GM23338 (cell line): ENCODE results near the gene SPPL2A.

Experiments
- EZH2 ChIP-seq: fragments of 200-600 bp; sonication (generic); IDR thresholded peaks from one replicate; pipeline ENCODE4 v1.8.0; 2017; ENCODE audit warnings: antibody characterized with exemption, mild to moderate bottlenecking, low read depth; ENCODE audit not compliant: unreplicated experiment
- EZH2phosphoT487 ChIP-seq: fragments of 200-600 bp; sonication (generic); IDR thresholded peaks from one replicate; pipeline ENCODE4 v1.8.1; 2018; ENCODE audit warnings: antibody characterized with exemption; ENCODE audit not compliant: unreplicated experiment
- JUNB ChIP-seq: IDR thresholded peaks from one replicate; pipeline ENCODE4 v1.6.1; 2016; ENCODE audit warnings: antibody characterized with exemption; ENCODE audit not compliant: unreplicated experiment
- POLR2AphosphoS5 ChIP-seq: IDR thresholded peaks from 2 replicates; pipeline ENCODE4 v1.6.1; 2016; ENCODE audit warnings: antibody characterized with exemption, low read depth
- ZNF114 ChIP-seq: fragments of 250-450 bp; sonication (Bioruptor Pico); IDR thresholded peaks from 2 replicates; pipeline ENCODE4 v1.5.0; 2020; ENCODE audit warnings: mild to moderate bottlenecking, moderate library complexity
- TF ChIP-seq, protein P1 (sequence below), 2 experiments: fragments of 200-600 bp in 1 of 2; sonication (generic) in 1 of 2; conservative IDR thresholded peaks; 2 replicates each; pipeline versions ENCODE4 v1.5.1 to v1.6.1; 2016 to 2017; ENCODE audit warnings: antibody characterized with exemption in 2 of 2, low read depth in 2 of 2, mild to moderate bottlenecking in 2 of 2, moderate library complexity in 1 of 2
- TF ChIP-seq, protein P2 (sequence below): IDR thresholded peaks from one replicate; pipeline ENCODE4 v1.6.1; 2018; ENCODE audit warnings: antibody characterized with exemption; ENCODE audit not compliant: unreplicated experiment
- TF ChIP-seq, protein P3 (sequence below): IDR thresholded peaks from 2 replicates; pipeline ENCODE4 v1.6.1; 2016; ENCODE audit warnings: antibody characterized with exemption

DNA sequence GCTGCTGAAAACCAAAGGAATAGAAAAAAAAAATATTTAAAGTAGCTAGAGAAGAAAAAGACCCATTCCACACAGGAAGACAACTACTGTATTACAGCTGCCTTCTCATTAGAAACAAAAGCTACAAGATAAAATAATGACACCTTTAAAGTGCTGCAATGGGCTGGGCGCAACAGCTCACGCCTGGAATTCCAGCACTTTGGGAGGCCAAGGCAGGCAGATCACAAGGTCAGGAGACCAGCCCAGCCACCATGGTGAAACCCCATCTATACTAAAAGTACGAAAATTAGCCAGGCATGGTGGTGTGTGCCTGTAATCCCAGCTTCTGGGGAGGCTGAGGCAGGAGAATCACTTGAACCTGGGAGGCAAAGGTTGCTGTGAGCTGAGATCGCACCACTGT lies 110.0 kb downstream of the SPPL2A start:
- TF ChIP-seq, protein P1, sequence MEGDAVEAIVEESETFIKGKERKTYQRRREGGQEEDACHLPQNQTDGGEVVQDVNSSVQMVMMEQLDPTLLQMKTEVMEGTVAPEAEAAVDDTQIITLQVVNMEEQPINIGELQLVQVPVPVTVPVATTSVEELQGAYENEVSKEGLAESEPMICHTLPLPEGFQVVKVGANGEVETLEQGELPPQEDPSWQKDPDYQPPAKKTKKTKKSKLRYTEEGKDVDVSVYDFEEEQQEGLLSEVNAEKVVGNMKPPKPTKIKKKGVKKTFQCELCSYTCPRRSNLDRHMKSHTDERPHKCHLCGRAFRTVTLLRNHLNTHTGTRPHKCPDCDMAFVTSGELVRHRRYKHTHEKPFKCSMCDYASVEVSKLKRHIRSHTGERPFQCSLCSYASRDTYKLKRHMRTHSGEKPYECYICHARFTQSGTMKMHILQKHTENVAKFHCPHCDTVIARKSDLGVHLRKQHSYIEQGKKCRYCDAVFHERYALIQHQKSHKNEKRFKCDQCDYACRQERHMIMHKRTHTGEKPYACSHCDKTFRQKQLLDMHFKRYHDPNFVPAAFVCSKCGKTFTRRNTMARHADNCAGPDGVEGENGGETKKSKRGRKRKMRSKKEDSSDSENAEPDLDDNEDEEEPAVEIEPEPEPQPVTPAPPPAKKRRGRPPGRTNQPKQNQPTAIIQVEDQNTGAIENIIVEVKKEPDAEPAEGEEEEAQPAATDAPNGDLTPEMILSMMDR (conservative IDR thresholded peaks at IDR 0.05; ENCODE audit: low read depth in 2 of 2), result no peak
- TF ChIP-seq POLR2AphosphoS5 (no peak), EZH2phosphoT487 (no peak), EZH2 (no peak), ZNF114 (no peak), JUNB (no peak)
- TF ChIP-seq, protein P2, sequence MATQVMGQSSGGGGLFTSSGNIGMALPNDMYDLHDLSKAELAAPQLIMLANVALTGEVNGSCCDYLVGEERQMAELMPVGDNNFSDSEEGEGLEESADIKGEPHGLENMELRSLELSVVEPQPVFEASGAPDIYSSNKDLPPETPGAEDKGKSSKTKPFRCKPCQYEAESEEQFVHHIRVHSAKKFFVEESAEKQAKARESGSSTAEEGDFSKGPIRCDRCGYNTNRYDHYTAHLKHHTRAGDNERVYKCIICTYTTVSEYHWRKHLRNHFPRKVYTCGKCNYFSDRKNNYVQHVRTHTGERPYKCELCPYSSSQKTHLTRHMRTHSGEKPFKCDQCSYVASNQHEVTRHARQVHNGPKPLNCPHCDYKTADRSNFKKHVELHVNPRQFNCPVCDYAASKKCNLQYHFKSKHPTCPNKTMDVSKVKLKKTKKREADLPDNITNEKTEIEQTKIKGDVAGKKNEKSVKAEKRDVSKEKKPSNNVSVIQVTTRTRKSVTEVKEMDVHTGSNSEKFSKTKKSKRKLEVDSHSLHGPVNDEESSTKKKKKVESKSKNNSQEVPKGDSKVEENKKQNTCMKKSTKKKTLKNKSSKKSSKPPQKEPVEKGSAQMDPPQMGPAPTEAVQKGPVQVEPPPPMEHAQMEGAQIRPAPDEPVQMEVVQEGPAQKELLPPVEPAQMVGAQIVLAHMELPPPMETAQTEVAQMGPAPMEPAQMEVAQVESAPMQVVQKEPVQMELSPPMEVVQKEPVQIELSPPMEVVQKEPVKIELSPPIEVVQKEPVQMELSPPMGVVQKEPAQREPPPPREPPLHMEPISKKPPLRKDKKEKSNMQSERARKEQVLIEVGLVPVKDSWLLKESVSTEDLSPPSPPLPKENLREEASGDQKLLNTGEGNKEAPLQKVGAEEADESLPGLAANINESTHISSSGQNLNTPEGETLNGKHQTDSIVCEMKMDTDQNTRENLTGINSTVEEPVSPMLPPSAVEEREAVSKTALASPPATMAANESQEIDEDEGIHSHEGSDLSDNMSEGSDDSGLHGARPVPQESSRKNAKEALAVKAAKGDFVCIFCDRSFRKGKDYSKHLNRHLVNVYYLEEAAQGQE, result no peak
- TF ChIP-seq, protein P3, sequence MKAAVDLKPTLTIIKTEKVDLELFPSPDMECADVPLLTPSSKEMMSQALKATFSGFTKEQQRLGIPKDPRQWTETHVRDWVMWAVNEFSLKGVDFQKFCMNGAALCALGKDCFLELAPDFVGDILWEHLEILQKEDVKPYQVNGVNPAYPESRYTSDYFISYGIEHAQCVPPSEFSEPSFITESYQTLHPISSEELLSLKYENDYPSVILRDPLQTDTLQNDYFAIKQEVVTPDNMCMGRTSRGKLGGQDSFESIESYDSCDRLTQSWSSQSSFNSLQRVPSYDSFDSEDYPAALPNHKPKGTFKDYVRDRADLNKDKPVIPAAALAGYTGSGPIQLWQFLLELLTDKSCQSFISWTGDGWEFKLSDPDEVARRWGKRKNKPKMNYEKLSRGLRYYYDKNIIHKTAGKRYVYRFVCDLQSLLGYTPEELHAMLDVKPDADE, result no peak
